H1 (cell line): ENCODE data around the gene KRTAP10-8. TPM values are rescaled to one million over a fixed set of nuclear protein-coding genes. Genes with fewer than 3 reads are reported as not detected.

Experiments used
- BCL11A ChIP-seq, 2 experiments: IDR thresholded peaks; one replicate each; pipeline ENCODE4 v1.6.1; 2011; ENCODE audit warnings: low read depth in 2 of 2, low read length in 2 of 2, mild to moderate bottlenecking in 2 of 2
- JUN ChIP-seq: IDR thresholded peaks from 2 replicates; pipeline ENCODE4 v1.6.1; 2011; ENCODE audit warnings: low read depth, mild to moderate bottlenecking, improper control_type of control experiment, low read length
- KDM4A ChIP-seq: IDR thresholded peaks from one replicate; pipeline ENCODE4 v1.7.1; 2012; ENCODE audit warnings: low read depth, mild to moderate bottlenecking, moderate library complexity, low read length, inconsistent platforms; ENCODE audit not compliant: severe bottlenecking
- POLR2A ChIP-seq, 2 experiments: IDR thresholded peaks; 1 replicate in 1 of 2; 2 replicates in 1 of 2; pipeline ENCODE4 v1.6.1; 2011; ENCODE audit warnings: low read depth in 2 of 2, low read length in 2 of 2, mild to moderate bottlenecking in 2 of 2; ENCODE audit errors: control extremely low read depth in 1 of 2
- POU5F1 ChIP-seq: IDR thresholded peaks from 2 replicates; pipeline ENCODE4 v1.6.1; 2011; ENCODE audit warnings: low read depth, mild to moderate bottlenecking, low read length, moderate library complexity
- SRF ChIP-seq: IDR thresholded peaks from 2 replicates; pipeline ENCODE4 v1.6.1; 2011; ENCODE audit warnings: mild to moderate bottlenecking, low read depth, low read length, moderate library complexity
- polyA plus RNA-seq, 7 experiments: library from polyadenylated mRNA; depleted of rRNA in 3 of 7; stranded (reverse) in 5 of 7; unstranded in 2 of 7; fragments of >200 nt in 5 of 7; fragments of 200-250 nt in 2 of 7; gene quantifications; 1 replicate in 5 of 7; 2 replicates in 1 of 7; 4 replicates in 1 of 7; pipeline versions ENCODE4 v1.2.1 to v1.2.3, GENCODE V29; 2011 to 2013; ENCODE audit warnings: missing spikeins in 2 of 7, mixed read lengths in 2 of 7
- total RNA-seq: library from RNA; stranded (reverse); fragmentation: NEBNext Ultra II Directional; extraction: Animal tissue kit (Norgen Biotek cat#: 25700); gene quantifications from 2 replicates; pipeline ENCODE4 v1.2.1, GENCODE V29; 2021
- TF ChIP-seq, protein P1 (sequence below): fragments of 300-600 bp; sonication (generic); IDR thresholded peaks from 2 replicates; pipeline ENCODE4 v1.7.1; 2012; ENCODE audit warnings: low read length, moderate library complexity, mild to moderate bottlenecking, inconsistent platforms; ENCODE audit not compliant: insufficient replicate concordance
- TF ChIP-seq, protein P2 (sequence below), 3 experiments: IDR thresholded peaks; 1 replicate in 2 of 3; 2 replicates in 1 of 3; pipeline versions ENCODE4 v1.5.1 to v1.6.1; 2011; ENCODE audit warnings: low read length in 3 of 3, mild to moderate bottlenecking in 3 of 3, inconsistent platforms in 2 of 3, low read depth in 1 of 3, moderate library complexity in 1 of 3; ENCODE audit not compliant: insufficient read depth in 1 of 3; ENCODE audit errors: control extremely low read depth in 1 of 3

The KRTAP10-8 gene
- total and polyA plus RNA-seq, 2 of the 8 experiments (the other 6 are each of a cell fraction or from before 2014, with no cell fraction given): not detected

DNA sequence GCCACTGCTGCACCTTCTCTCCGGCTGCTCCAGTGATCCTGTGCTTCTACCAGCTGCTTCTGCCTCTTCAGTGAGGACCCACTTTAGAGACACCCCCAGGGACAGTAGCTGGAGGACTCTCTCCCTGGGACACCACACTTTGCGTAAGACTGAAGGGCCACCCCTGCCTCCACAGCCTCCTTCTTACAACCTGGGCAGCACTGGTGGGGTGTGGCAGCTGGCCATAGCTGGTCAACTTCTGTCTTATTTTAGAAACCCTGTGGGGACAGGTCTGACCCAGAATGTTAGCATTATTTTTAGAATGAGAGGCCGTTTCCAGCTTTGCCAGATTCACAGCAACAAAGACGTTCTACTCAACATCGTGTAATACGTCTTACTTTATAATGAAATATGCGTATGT is 13.9 kb downstream of the KRTAP10-8 start (continued):
- TF ChIP-seq, protein P1, sequence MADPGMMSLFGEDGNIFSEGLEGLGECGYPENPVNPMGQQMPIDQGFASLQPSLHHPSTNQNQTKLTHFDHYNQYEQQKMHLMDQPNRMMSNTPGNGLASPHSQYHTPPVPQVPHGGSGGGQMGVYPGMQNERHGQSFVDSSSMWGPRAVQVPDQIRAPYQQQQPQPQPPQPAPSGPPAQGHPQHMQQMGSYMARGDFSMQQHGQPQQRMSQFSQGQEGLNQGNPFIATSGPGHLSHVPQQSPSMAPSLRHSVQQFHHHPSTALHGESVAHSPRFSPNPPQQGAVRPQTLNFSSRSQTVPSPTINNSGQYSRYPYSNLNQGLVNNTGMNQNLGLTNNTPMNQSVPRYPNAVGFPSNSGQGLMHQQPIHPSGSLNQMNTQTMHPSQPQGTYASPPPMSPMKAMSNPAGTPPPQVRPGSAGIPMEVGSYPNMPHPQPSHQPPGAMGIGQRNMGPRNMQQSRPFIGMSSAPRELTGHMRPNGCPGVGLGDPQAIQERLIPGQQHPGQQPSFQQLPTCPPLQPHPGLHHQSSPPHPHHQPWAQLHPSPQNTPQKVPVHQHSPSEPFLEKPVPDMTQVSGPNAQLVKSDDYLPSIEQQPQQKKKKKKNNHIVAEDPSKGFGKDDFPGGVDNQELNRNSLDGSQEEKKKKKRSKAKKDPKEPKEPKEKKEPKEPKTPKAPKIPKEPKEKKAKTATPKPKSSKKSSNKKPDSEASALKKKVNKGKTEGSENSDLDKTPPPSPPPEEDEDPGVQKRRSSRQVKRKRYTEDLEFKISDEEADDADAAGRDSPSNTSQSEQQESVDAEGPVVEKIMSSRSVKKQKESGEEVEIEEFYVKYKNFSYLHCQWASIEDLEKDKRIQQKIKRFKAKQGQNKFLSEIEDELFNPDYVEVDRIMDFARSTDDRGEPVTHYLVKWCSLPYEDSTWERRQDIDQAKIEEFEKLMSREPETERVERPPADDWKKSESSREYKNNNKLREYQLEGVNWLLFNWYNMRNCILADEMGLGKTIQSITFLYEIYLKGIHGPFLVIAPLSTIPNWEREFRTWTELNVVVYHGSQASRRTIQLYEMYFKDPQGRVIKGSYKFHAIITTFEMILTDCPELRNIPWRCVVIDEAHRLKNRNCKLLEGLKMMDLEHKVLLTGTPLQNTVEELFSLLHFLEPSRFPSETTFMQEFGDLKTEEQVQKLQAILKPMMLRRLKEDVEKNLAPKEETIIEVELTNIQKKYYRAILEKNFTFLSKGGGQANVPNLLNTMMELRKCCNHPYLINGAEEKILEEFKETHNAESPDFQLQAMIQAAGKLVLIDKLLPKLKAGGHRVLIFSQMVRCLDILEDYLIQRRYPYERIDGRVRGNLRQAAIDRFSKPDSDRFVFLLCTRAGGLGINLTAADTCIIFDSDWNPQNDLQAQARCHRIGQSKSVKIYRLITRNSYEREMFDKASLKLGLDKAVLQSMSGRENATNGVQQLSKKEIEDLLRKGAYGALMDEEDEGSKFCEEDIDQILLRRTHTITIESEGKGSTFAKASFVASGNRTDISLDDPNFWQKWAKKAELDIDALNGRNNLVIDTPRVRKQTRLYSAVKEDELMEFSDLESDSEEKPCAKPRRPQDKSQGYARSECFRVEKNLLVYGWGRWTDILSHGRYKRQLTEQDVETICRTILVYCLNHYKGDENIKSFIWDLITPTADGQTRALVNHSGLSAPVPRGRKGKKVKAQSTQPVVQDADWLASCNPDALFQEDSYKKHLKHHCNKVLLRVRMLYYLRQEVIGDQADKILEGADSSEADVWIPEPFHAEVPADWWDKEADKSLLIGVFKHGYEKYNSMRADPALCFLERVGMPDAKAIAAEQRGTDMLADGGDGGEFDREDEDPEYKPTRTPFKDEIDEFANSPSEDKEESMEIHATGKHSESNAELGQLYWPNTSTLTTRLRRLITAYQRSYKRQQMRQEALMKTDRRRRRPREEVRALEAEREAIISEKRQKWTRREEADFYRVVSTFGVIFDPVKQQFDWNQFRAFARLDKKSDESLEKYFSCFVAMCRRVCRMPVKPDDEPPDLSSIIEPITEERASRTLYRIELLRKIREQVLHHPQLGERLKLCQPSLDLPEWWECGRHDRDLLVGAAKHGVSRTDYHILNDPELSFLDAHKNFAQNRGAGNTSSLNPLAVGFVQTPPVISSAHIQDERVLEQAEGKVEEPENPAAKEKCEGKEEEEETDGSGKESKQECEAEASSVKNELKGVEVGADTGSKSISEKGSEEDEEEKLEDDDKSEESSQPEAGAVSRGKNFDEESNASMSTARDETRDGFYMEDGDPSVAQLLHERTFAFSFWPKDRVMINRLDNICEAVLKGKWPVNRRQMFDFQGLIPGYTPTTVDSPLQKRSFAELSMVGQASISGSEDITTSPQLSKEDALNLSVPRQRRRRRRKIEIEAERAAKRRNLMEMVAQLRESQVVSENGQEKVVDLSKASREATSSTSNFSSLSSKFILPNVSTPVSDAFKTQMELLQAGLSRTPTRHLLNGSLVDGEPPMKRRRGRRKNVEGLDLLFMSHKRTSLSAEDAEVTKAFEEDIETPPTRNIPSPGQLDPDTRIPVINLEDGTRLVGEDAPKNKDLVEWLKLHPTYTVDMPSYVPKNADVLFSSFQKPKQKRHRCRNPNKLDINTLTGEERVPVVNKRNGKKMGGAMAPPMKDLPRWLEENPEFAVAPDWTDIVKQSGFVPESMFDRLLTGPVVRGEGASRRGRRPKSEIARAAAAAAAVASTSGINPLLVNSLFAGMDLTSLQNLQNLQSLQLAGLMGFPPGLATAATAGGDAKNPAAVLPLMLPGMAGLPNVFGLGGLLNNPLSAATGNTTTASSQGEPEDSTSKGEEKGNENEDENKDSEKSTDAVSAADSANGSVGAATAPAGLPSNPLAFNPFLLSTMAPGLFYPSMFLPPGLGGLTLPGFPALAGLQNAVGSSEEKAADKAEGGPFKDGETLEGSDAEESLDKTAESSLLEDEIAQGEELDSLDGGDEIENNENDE: no peak
- TF ChIP-seq BCL11A (IDR thresholded peaks at IDR 0.05; ENCODE audit: low read depth in 2 of 2, low read length in 2 of 2): no peak
- no peak for TF ChIP-seq POLR2A (IDR thresholded peaks at IDR 0.05; ENCODE audit: control extremely low read depth in 1 of 2, low read depth in 2 of 2, low read length in 2 of 2)
- TF ChIP-seq JUN: no peak
- no peak for TF ChIP-seq POU5F1
- no peak for TF ChIP-seq SRF
- no peak for TF ChIP-seq KDM4A
- TF ChIP-seq, protein P2, sequence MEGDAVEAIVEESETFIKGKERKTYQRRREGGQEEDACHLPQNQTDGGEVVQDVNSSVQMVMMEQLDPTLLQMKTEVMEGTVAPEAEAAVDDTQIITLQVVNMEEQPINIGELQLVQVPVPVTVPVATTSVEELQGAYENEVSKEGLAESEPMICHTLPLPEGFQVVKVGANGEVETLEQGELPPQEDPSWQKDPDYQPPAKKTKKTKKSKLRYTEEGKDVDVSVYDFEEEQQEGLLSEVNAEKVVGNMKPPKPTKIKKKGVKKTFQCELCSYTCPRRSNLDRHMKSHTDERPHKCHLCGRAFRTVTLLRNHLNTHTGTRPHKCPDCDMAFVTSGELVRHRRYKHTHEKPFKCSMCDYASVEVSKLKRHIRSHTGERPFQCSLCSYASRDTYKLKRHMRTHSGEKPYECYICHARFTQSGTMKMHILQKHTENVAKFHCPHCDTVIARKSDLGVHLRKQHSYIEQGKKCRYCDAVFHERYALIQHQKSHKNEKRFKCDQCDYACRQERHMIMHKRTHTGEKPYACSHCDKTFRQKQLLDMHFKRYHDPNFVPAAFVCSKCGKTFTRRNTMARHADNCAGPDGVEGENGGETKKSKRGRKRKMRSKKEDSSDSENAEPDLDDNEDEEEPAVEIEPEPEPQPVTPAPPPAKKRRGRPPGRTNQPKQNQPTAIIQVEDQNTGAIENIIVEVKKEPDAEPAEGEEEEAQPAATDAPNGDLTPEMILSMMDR (IDR thresholded peaks at IDR 0.05; ENCODE audit: control extremely low read depth in 1 of 3, insufficient read depth in 1 of 3, low read depth in 1 of 3, low read length in 3 of 3): no peak
